HG03575 (cell line): ENCODE data around the gene CTNNAL1.
"Not testable (repeated sequence)": the region's sequence is repeated elsewhere in the genome, so short reads cannot be mapped to it uniquely, and the experiment has no call there.

ENCODE experiments used
- ATAC-seq: cut with Tn5 transposase; IDR thresholded peaks from one replicate; pipeline ENCODE4 v1.9.1; 2021; ENCODE audit not compliant: unreplicated experiment, insufficient number of reproducible peaks, low FRiP score; ENCODE audit errors: extremely low read depth

CTNNAL1 gene

DNA sequence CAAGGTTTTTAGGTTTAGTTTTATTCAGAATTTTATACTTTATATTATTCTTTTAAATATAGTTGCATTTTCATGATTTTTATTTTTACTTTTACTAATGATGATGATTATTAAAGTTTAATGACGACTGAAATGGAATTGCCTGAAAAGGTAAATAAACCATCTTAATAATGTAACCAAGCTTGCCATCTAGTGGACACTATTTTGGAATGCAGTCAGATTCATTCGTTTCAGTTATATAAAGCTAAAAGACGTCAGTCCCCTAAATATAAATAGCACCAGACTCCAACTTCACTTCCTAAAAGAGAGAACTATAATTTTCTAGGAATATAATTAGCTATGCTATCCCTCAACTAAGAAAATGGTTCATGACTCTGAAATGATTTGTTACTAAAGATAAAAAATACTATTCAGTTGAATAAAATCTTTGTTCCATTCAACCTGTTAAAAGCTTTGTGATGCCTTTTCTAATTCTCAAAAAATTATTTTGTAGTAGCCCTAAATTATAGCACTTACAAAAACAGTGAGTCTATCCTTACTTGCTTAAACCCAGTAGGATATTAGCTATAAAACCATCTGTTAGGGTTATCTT is 59.2 kb downstream of the CTNNAL1 start:
- no peak for ATAC-seq

DNA sequence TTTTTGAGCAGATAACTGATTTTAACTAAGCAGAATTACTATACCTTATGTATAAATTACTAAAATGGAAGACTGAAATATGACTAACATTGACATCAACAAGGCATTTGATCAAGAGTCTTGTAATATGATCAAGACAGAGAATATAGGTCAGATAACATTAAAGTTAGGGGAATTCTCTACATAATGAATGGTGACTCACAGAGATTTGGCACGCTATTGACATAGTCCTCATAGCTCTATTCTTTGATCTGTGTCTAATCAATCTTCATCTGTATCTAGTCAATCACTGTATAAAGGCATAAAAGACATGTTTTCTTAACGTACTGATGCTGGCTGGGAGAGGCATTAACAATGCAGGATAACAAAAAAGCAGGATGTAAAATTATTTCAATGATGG is 61.7 kb downstream of the CTNNAL1 start:
- no peak for ATAC-seq

GRCh38 chr9:108950168-108950567 is 63.1 kb downstream of the CTNNAL1 start:
- ATAC-seq: no peak

GRCh38 chr9:108939975-108940374 is 73.3 kb downstream of the CTNNAL1 start:
- ATAC-seq: no peak

DNA sequence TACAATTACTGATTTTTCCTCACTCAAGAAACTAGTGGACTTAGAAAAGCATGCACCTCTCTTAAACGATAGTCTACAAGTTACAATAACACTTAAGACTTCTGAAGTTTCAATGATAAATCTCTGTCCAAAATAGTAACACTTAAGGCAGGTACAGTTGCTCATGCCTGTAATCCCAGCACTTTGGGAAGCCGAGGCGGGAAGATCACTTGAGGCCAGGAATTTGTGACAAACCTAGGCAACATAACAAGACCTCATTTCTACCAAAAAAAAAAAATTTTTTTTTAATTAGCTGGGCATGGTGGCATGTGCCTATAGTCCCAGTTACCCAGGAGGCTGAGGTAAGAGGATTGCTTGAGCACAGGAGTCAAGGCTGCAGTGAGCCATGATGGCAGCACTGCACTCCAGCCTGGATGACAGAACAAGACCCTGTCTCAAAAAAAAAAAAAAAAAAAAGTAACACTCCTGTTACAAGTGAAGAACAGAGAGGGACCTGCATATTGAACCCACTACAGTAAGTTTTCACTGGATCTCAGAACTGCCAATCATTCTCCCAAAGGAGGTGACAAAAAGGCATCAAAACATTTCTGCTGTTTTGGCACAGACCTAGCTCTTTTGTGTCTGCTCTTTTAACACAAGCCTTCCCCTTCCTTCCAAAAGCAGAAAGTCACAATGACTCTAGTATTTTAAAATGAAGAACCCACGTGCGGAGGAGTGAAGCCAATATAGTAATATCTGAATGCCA is 75.6 kb downstream of the CTNNAL1 start:
- ATAC-seq: no peak

GRCh38 chr9:108934323-108934893 is 78.9 kb downstream of the CTNNAL1 start, which contains the start of gene ABITRAM:
ABITRAM (plus strand) TSS chr9:108934400; CDS start chr9:108934487, 87 bp downstream.
- ATAC-seq: no peak

GRCh38 chr9:108933718-108934322 is 79.5 kb downstream of the CTNNAL1 start, which contains the start of gene ELP1:
ELP1 (minus strand) TSS chr9:108934124; CDS start chr9:108931146, 2,978 bp downstream.
- peak; percentile 65 for ATAC-seq

- ATAC-seq: peak; percentile 7
Observed at GRCh38 chr9:108933231-108933717, 80.0 kb downstream of the CTNNAL1 start.

DNA sequence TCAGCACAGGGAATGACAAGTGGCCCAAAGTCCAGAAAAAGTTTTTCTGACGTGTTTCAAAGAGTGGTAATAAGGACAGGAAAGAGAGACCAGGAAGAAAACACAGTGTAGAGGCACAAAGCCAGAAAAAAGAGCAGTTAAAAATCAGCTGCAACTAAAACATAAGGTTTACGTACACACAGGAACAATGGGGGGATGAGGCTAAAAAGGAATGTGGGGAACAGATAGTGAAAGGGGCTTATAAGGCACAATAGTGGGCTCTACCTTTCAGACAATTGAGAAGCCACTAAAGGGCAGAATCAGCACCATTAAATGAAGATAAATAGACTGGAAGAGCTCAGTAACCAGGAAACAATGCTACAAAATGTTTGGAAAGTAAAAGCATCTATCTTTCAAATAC is 84.9 kb downstream of the CTNNAL1 start:
- ATAC-seq: no peak

DNA sequence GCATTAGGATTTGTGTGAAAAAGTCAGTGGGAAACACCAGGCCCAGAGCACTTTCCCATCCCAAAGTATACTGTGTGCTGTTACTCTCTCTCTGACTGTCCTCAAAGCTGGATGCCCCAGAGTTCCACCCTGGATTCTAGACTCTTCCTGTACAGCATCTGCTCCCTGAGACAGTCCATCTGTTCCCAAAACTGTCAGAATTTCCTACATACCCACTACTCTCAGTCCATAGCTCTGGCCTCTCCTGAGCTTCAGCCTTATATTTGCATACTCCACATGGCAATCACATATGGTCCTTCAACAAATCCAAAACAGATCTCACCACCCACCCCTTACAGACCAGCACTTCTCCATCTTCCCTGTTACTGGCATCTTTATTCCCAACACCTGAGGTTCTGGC is 88.8 kb downstream of the CTNNAL1 start:
- no peak for ATAC-seq

DNA sequence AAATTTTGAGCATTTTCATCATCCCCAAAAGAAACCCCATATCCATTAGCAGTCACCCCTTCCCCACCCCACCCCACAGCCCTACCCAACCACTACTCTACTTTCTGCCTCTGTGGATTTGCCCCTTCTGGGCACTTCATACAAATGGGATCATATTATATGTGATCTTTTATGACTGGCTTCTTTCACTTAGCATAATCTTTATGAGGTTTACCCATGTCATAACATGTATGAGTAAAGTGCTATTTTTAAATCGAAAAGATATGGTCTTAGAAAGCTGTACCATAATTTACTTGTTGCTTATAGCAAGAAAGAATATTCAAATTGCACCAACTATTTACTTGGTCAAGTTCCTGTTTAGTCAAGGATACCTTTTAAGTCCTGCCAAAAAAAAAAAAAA is 92.1 kb downstream of the CTNNAL1 start:
- no peak for ATAC-seq

DNA sequence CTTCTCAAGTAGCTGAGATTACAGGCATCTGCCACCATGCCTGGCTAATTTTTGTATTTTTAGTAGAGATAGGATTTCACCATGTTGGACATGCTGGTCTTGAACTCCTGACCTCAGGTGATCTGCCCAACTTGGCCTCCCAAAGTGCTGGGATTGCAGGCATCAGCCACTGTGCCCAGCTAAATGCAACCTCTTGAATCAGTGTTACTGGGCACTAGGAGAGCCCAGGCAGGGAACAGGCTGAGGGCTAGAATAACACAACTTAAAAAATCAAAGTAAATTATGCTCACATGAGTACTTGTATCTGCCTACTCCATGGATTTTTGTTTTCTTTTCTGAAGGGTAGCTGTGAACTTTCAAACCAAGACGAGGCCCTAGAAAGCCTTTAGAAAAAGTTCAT is 92.9 kb downstream of the CTNNAL1 start:
- ATAC-seq: not testable (repeated sequence)

DNA sequence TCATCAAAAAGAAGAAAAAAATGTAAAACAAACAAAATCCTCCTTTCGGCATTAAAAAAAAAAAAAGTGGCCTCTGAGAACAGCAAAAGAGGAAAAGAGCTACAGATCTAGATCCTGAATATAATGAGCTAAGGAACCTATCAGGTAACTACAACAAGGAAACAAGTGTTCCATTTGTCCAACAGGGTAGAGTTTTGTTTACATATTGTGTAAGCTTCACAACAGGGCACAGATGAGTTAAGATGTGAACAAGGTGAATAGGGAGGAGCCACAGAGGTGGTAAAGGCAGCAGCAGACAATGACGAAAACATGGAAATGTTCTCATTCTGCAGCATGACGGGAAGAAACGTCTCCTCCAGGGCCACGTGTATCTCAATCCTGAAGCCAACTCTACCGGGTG is 93.8 kb downstream of the CTNNAL1 start:
- ATAC-seq: no peak

GRCh38 chr9:108913391-108913790 is 99.9 kb downstream of the CTNNAL1 start:
- ATAC-seq: no peak

DNA sequence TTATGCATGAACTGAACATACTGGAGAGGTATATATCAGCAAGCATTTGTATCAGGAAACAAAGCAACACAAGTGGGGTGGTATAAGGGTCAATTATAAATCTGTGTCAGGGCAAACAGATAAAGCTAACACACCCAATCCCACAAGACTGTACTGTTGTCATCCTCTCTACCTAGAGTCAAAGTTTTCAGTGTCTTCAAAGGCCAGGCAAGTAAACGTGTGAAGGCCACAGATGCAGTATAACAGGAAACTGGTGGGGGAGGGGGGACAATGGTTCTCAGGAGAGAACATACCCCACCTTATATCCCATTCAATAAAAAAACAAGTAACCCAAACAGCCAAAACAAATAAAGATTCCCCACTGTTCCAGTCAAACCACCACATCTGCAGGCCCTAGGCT is 101.5 kb downstream of the CTNNAL1 start:
- no peak for ATAC-seq

- no peak for ATAC-seq
Observed at GRCh38 chr9:108910914-108911313, 102.4 kb downstream of the CTNNAL1 start.

- ATAC-seq: no peak
Observed at GRCh38 chr9:108910402-108910801, 102.9 kb downstream of the CTNNAL1 start.

- no peak for ATAC-seq
Observed at GRCh38 chr9:108905494-108905893, 107.8 kb downstream of the CTNNAL1 start.

GRCh38 chr9:108904161-108904560 is 109.1 kb downstream of the CTNNAL1 start:
- no peak for ATAC-seq
